HepG2 (cell line): Measurements from ENCODE around the gene TARBP2. TPM values are rescaled to one million over a fixed set of nuclear protein-coding genes. Genes with fewer than 3 reads are reported as not detected.

Source experiments
- AKAP8 ChIP-seq: sonication (generic); formaldehyde crosslinking; IDR thresholded peaks from 2 replicates; pipeline ENCODE4 v1.5.1; 2020; ENCODE audit warnings: mild to moderate bottlenecking, missing genetic modification reagents
- EHMT2 ChIP-seq: fragments of 200-600 bp; sonication (generic); IDR thresholded peaks from 2 replicates; pipeline ENCODE4 v1.7.0; 2017; ENCODE audit warnings: antibody characterized with exemption, low read depth, low read length, borderline replicate concordance
- GTF2F1 ChIP-seq: fragments of 150-350 bp; IDR thresholded peaks from 2 replicates; pipeline ENCODE4 v1.6.1; 2014; ENCODE audit warnings: low read length
- MEF2D ChIP-seq: sonication (generic); formaldehyde crosslinking; IDR thresholded peaks from 2 replicates; pipeline ENCODE4 v1.5.1; 2020; ENCODE audit warnings: mild to moderate bottlenecking, missing genetic modification reagents
- MIER2 ChIP-seq: IDR thresholded peaks from 2 replicates; pipeline ENCODE4 v1.6.1; 2016; ENCODE audit warnings: missing biosample characterization, missing genetic modification reagents
- MYC ChIP-seq: sonication (generic); formaldehyde crosslinking; IDR thresholded peaks from 2 replicates; pipeline ENCODE4 v1.9.0; 2021; ENCODE audit warnings: missing genetic modification reagents, borderline replicate concordance
- MYNN ChIP-seq: sonication (generic); formaldehyde crosslinking; IDR thresholded peaks from 2 replicates; pipeline ENCODE4 v1.4.0; 2020; ENCODE audit warnings: mild to moderate bottlenecking, low read depth, missing genetic modification reagents
- NFYB ChIP-seq: sonication (generic); formaldehyde crosslinking; IDR thresholded peaks from 2 replicates; pipeline ENCODE4 v1.4.0; 2020; ENCODE audit warnings: missing genetic modification reagents
- NFYC ChIP-seq: IDR thresholded peaks from 2 replicates; pipeline ENCODE4 v1.6.1; 2016; ENCODE audit warnings: missing genetic modification reagents, missing compliant biosample characterization
- PAWR ChIP-seq: sonication (generic); formaldehyde crosslinking; IDR thresholded peaks from 2 replicates; pipeline ENCODE4 v1.4.0; 2020; ENCODE audit warnings: missing genetic modification reagents, mild to moderate bottlenecking, borderline replicate concordance
- SNAI1 ChIP-seq: sonication (generic); formaldehyde crosslinking; IDR thresholded peaks from 2 replicates; pipeline ENCODE4 v1.5.0; 2020; ENCODE audit warnings: mild to moderate bottlenecking, missing genetic modification reagents, borderline replicate concordance
- ZFAT ChIP-seq: sonication (generic); formaldehyde crosslinking; conservative IDR thresholded peaks from 2 replicates; pipeline ENCODE4 v1.8.1; 2023; ENCODE audit warnings: missing genetic modification reagents, inconsistent platforms
- ZKSCAN5 ChIP-seq: sonication (generic); formaldehyde crosslinking; IDR thresholded peaks from 2 replicates; pipeline ENCODE4 v1.5.1; 2020; ENCODE audit warnings: mild to moderate bottlenecking, missing genetic modification reagents
- ZKSCAN8 ChIP-seq: IDR thresholded peaks from 2 replicates; pipeline ENCODE4 v1.6.1; 2016; ENCODE audit warnings: borderline replicate concordance, missing genetic modification reagents, missing compliant biosample characterization
- ZNF264 ChIP-seq: sonication (generic); formaldehyde crosslinking; IDR thresholded peaks from 2 replicates; pipeline ENCODE4 v1.4.0; 2020; ENCODE audit warnings: missing genetic modification reagents
- ZNF317 ChIP-seq: sonication (generic); formaldehyde crosslinking; IDR thresholded peaks from 2 replicates; pipeline ENCODE4 v1.5.0; 2020; ENCODE audit warnings: mild to moderate bottlenecking, missing genetic modification reagents
- ZNF382 ChIP-seq: sonication (generic); formaldehyde crosslinking; IDR thresholded peaks from 2 replicates; pipeline ENCODE4 v1.5.0; 2020; ENCODE audit warnings: missing genetic modification reagents, mild to moderate bottlenecking, borderline replicate concordance
- ZNF547 ChIP-seq: sonication (generic); formaldehyde crosslinking; IDR thresholded peaks from 2 replicates; pipeline ENCODE4 v1.5.1; 2020; ENCODE audit warnings: mild to moderate bottlenecking, missing genetic modification reagents
- ZNF567 ChIP-seq: sonication (generic); formaldehyde crosslinking; IDR thresholded peaks from 2 replicates; pipeline ENCODE4 v1.8.1; 2023; ENCODE audit warnings: mild to moderate bottlenecking, missing genetic modification reagents, borderline replicate concordance
- ZSCAN12 ChIP-seq: sonication (generic); formaldehyde crosslinking; IDR thresholded peaks from 2 replicates; pipeline ENCODE4 v1.9.0; 2021; ENCODE audit warnings: mild to moderate bottlenecking, missing genetic modification reagents
- polyA plus RNA-seq, 8 experiments: library from polyadenylated mRNA; depleted of rRNA in 3 of 8; stranded (reverse) in 7 of 8; unstranded in 1 of 8; fragments of >200 nt; fragmentation: Illumina TruSeq in 4 of 8; extraction: Trizol in 4 of 8; gene quantifications; 2 replicates each; pipeline versions ENCODE4 v1.2.1 to v1.2.3, GENCODE V29; 2011 to 2016; ENCODE audit warnings: low read depth in 4 of 8, missing spikeins in 1 of 8, mixed read lengths in 1 of 8; ENCODE audit not compliant: insufficient read depth in 1 of 8
- total RNA-seq, 5 experiments: library from RNA; depleted of rRNA; stranded (reverse); fragments of >200 nt; fragmentation: Illumina TruSeq; extraction: Trizol; gene quantifications; 2 replicates each; pipeline ENCODE4 v1.2.3, GENCODE V29; 2016; ENCODE audit warnings: low read depth in 1 of 5
- TF ChIP-seq, protein P1 (sequence below): sonication (generic); formaldehyde crosslinking; IDR thresholded peaks from 2 replicates; pipeline ENCODE4 v1.4.0; 2020; ENCODE audit warnings: mild to moderate bottlenecking, missing genetic modification reagents
- TF ChIP-seq, protein P2 (sequence below): sonication (generic); formaldehyde crosslinking; IDR thresholded peaks from 2 replicates; pipeline ENCODE4 v1.4.0; 2020; ENCODE audit warnings: mild to moderate bottlenecking, missing genetic modification reagents
- TF ChIP-seq, protein P3 (sequence below): sonication (generic); formaldehyde crosslinking; IDR thresholded peaks from 2 replicates; pipeline ENCODE4 v1.4.0; 2020; ENCODE audit warnings: missing genetic modification reagents

Gene TARBP2
- total and polyA plus RNA-seq, 2 of the 13 experiments (the other 11 are each of a cell fraction or from before 2014, with no cell fraction given), result 47.0 to 55.5 TPM

DNA sequence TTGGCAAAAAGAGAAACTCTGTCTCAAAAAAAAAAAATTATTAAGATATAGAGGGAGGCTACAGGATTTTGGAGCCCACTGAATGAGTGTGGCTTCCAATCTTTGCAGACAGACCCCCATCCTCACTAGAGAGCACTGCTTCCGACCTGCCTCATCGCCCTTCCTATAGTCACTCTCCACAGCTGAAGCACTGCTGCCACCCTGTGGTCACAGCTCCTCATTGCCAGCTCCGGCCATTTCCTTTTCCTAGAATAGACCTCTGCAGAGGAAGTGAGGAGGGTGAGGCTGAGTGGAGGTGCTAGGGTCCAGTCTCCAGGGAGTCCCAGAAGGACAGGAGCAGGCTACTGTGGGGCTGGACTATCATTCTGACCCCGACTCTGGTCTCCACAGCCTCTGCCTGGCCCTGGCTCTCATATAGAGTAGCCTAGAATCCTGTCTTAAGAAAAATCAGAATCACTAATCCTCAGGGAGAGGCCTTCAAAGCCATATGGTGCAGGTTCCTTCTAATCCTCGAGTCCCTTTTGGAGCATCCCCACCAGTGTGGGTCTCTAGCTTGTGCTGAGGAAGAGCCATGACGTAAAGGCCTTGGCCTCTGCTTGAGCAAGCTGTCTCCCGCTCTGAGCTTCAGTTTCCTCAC lies 7.6 kb downstream of the TARBP2 start (continued):
- TF ChIP-seq, protein P1, sequence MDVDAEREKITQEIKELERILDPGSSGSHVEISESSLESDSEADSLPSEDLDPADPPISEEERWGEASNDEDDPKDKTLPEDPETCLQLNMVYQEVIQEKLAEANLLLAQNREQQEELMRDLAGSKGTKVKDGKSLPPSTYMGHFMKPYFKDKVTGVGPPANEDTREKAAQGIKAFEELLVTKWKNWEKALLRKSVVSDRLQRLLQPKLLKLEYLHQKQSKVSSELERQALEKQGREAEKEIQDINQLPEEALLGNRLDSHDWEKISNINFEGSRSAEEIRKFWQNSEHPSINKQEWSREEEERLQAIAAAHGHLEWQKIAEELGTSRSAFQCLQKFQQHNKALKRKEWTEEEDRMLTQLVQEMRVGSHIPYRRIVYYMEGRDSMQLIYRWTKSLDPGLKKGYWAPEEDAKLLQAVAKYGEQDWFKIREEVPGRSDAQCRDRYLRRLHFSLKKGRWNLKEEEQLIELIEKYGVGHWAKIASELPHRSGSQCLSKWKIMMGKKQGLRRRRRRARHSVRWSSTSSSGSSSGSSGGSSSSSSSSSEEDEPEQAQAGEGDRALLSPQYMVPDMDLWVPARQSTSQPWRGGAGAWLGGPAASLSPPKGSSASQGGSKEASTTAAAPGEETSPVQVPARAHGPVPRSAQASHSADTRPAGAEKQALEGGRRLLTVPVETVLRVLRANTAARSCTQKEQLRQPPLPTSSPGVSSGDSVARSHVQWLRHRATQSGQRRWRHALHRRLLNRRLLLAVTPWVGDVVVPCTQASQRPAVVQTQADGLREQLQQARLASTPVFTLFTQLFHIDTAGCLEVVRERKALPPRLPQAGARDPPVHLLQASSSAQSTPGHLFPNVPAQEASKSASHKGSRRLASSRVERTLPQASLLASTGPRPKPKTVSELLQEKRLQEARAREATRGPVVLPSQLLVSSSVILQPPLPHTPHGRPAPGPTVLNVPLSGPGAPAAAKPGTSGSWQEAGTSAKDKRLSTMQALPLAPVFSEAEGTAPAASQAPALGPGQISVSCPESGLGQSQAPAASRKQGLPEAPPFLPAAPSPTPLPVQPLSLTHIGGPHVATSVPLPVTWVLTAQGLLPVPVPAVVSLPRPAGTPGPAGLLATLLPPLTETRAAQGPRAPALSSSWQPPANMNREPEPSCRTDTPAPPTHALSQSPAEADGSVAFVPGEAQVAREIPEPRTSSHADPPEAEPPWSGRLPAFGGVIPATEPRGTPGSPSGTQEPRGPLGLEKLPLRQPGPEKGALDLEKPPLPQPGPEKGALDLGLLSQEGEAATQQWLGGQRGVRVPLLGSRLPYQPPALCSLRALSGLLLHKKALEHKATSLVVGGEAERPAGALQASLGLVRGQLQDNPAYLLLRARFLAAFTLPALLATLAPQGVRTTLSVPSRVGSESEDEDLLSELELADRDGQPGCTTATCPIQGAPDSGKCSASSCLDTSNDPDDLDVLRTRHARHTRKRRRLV (CRISPR knock-in tag), result no peak
- TF ChIP-seq MYC (CRISPR knock-in tag), result no peak
- TF ChIP-seq MEF2D (CRISPR knock-in tag), result no peak
- no peak for TF ChIP-seq ZKSCAN5
- no peak for TF ChIP-seq MIER2 (CRISPR knock-in tag)
- no peak for TF ChIP-seq SNAI1 (CRISPR knock-in tag)
- no peak for TF ChIP-seq MYNN
- TF ChIP-seq ZKSCAN8 (CRISPR knock-in tag), result no peak
- no peak for TF ChIP-seq ZSCAN12 (CRISPR knock-in tag)
- no peak for TF ChIP-seq NFYC (CRISPR knock-in tag)
- TF ChIP-seq ZNF317, result no peak
- TF ChIP-seq, protein P2, sequence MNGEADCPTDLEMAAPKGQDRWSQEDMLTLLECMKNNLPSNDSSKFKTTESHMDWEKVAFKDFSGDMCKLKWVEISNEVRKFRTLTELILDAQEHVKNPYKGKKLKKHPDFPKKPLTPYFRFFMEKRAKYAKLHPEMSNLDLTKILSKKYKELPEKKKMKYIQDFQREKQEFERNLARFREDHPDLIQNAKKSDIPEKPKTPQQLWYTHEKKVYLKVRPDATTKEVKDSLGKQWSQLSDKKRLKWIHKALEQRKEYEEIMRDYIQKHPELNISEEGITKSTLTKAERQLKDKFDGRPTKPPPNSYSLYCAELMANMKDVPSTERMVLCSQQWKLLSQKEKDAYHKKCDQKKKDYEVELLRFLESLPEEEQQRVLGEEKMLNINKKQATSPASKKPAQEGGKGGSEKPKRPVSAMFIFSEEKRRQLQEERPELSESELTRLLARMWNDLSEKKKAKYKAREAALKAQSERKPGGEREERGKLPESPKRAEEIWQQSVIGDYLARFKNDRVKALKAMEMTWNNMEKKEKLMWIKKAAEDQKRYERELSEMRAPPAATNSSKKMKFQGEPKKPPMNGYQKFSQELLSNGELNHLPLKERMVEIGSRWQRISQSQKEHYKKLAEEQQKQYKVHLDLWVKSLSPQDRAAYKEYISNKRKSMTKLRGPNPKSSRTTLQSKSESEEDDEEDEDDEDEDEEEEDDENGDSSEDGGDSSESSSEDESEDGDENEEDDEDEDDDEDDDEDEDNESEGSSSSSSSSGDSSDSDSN (CRISPR knock-in tag), result no peak
- no peak for TF ChIP-seq ZNF264 (CRISPR knock-in tag)
- TF ChIP-seq PAWR, result no peak
- TF ChIP-seq ZFAT (CRISPR knock-in tag), result no peak
- TF ChIP-seq NFYB (CRISPR knock-in tag), result no peak
- no peak for TF ChIP-seq EHMT2
- no peak for TF ChIP-seq AKAP8 (CRISPR knock-in tag)
- TF ChIP-seq ZNF567 (CRISPR knock-in tag), result no peak
- TF ChIP-seq ZNF547 (CRISPR knock-in tag), result no peak
- TF ChIP-seq, protein P3, sequence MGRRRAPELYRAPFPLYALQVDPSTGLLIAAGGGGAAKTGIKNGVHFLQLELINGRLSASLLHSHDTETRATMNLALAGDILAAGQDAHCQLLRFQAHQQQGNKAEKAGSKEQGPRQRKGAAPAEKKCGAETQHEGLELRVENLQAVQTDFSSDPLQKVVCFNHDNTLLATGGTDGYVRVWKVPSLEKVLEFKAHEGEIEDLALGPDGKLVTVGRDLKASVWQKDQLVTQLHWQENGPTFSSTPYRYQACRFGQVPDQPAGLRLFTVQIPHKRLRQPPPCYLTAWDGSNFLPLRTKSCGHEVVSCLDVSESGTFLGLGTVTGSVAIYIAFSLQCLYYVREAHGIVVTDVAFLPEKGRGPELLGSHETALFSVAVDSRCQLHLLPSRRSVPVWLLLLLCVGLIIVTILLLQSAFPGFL, result no peak
- no peak for TF ChIP-seq ZNF382
- TF ChIP-seq GTF2F1, result no peak
